GM12874 (cell line): Measurements from ENCODE around the gene ASMT.

ENCODE experiments used
- CTCF ChIP-seq: IDR thresholded peaks from 2 replicates; pipeline ENCODE4 v1.5.1; 2011; ENCODE audit warnings: low read depth, mild to moderate bottlenecking, control low read depth, low read length, moderate library complexity; ENCODE audit not compliant: insufficient read depth

ASMT gene

DNA sequence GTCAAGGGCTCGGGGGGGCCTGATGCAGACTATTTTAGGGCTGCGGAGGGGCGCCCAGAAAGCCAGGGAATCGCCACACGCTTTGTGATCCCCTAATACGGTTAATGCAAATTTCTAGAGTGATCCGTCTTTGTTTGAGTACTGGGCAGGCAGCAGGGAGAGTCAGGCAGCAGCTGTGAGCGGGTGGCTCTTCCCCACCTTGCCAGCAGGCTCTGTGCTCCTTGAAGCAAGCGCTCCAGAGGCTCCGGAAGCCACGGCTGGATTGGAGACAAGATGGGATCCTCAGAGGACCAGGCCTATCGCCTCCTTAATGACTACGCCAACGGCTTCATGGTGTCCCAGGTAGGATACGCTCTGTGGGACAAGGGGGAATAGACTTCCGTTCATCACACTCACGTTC is at the start of gene ASMT:
Gene ASMT, plus strand, starts transcription at position 133 of the 400 bp plus-strand sequence. Its CDS starts 141 bp downstream, at position 274.
- no peak for TF ChIP-seq CTCF

DNA sequence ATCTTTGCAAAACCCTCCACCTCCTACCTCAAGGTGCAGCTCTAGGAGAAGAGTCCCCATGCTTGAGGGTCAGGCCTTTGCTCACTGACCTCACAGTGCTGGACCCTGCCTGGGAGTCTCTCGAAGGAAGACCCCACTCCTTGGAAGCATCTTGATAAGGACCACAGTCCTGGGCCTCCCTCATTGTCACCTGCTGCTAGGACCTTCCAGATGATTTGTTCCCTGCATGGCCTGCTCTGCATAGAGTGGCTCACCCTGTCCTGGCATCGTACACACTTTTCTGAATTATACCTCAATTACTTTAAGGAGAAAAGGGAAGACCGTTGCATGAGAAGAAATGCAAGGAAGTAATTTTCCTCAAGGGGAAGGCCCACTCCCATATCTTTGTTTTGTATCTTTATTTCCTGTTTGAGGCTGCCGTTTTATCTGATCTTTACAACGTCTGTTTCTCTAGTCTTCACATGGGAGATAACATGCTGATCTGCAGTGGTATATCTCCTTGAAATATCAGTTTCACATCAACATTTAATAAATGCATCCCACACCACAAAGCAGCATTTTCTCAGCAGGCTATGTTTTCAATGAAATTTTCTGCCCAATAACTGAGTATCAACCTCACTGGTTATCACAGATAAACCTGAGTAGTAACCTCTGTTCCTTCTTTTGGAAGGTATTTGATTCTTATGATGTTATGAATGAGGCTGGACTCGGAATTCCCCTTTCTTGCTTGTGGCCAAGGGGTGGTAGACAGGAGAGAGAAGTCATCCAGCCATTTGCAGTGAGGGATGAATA is 38.5 kb upstream of the ASMT start:
- TF ChIP-seq CTCF: no peak

GRCh38 chrX:1577845-1578244 is 37.0 kb upstream of the ASMT start:
- no peak for TF ChIP-seq CTCF

GRCh38 chrX:1578511-1579173 is 36.2 kb upstream of the ASMT start:
- no peak for TF ChIP-seq CTCF

DNA sequence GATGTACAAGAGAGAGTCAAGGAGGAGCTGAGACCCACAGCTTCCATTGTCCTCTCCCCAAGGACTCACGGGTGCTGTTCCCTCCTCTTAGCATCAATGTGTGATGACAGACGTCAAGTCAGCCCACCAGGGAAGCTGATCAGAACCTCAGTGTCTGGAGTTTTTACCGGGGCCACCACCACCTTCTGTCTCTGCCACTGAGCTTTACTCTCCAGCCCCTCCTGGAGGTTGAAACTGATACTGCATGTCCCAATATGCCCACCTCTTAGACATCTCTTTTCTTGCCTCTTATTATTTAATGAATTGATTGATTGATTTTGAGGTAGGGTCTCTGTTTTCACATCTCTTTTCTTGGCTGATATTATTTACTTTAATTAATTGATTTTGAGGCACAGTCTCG is 33.7 kb upstream of the ASMT start:
- TF ChIP-seq CTCF: peak; percentile 82

- TF ChIP-seq CTCF: no peak
Measured at GRCh38 chrX:1582686-1583437, 32.0 kb upstream of the ASMT start.
